ENCODE data around the gene FOXC1. TPM values are rescaled to one million over a fixed set of nuclear protein-coding genes. Genes with fewer than 3 reads are reported as not detected.

Gene FOXC1
- total RNA-seq, 4 donors from 2014 or later: 8.7 to 19.7 (median 16.8) TPM

GRCh38 chr6:1602049-1602713 lies 7.5 kb upstream of the FOXC1 start:
- Histone ChIP-seq H3K4me3 (no peak overlapping the region), H3K27ac (replicated peaks in 1 of 4) (no peak overlapping the region), H3K9me3 (no peaks in the 10 kb centered on the region), H3K27me3 (peaks cover 11 to 75% (median 31%) of the 10 kb centered on the region in 4 donors), H3K4me1 (peaks cover 16 to 25% (median 21%) of the 10 kb centered on the region in 4 donors), H3K36me3 (no peaks in the 10 kb centered on the region)
- 90% methylated on average over 10 of the region's 10 CpGs for WGBS
- intact Hi-C loops (cut with DNase I): loop anchor here (5.0 kb wide), 2 partner anchors 645 to 750 kb away; partner anchors contain the start of gene GMDS
- TF ChIP-seq, protein P1, sequence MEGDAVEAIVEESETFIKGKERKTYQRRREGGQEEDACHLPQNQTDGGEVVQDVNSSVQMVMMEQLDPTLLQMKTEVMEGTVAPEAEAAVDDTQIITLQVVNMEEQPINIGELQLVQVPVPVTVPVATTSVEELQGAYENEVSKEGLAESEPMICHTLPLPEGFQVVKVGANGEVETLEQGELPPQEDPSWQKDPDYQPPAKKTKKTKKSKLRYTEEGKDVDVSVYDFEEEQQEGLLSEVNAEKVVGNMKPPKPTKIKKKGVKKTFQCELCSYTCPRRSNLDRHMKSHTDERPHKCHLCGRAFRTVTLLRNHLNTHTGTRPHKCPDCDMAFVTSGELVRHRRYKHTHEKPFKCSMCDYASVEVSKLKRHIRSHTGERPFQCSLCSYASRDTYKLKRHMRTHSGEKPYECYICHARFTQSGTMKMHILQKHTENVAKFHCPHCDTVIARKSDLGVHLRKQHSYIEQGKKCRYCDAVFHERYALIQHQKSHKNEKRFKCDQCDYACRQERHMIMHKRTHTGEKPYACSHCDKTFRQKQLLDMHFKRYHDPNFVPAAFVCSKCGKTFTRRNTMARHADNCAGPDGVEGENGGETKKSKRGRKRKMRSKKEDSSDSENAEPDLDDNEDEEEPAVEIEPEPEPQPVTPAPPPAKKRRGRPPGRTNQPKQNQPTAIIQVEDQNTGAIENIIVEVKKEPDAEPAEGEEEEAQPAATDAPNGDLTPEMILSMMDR (IDR thresholded peaks at IDR 0.05): no peak
- TF ChIP-seq POLR2A (IDR thresholded peaks at IDR 0.05; ENCODE audit: low read depth): no peak
- TF ChIP-seq EP300 (IDR thresholded peaks at IDR 0.05): no peak
- TF ChIP-seq POLR2AphosphoS5 (IDR thresholded peaks at IDR 0.05): no peak
- DNase-seq (ENCODE audit: extremely low spot score): no peak

DNA sequence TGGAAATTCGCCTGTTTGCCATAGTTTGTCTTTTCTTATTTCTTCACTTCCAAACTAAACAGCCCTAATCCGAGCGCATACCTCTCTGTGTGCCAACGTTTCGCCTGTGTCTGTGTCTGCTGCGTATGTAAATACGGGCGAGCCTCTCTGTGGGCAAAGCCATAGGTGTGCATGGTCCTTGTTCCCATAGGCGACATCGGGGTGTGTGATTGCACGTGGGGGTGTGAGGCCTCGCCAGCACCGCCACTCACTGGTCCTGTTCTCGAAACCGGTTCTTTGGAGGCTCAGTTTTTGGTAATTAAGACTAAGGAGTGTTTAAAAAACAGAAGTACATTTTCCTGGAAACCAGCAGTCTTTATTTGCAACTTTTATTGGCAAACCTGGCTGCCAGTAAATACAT lies 6.0 kb upstream of the FOXC1 start:
- Histone ChIP-seq H3K27ac (replicated peaks in 1 of 4) (no peak overlapping the region), H3K4me3 (peak overlapping the region in 3 of 4 donors; percentile 58 to 68 (median 61)), H3K36me3 (no peaks in the 10 kb centered on the region), H3K9me3 (no peaks in the 10 kb centered on the region), H3K27me3 (peaks cover 11 to 88% (median 39%) of the 10 kb centered on the region in 4 donors), H3K4me1 (peaks cover 20 to 38% (median 31%) of the 10 kb centered on the region in 4 donors)
- intact Hi-C loops (cut with DNase I): loop anchor here (2.0 to 5.0 kb wide), 5 partner anchors 501 to 845 kb away; partner anchors contain the start of gene GMDS
- TF ChIP-seq EP300 (IDR thresholded peaks at IDR 0.05): no peak
- TF ChIP-seq POLR2AphosphoS5 (IDR thresholded peaks at IDR 0.05): no peak
- TF ChIP-seq, protein P1 (IDR thresholded peaks at IDR 0.05): no peak
- no peak for TF ChIP-seq POLR2A (IDR thresholded peaks at IDR 0.05; ENCODE audit: low read depth)
- WGBS: 83% methylated on average over 15 of the region's 15 CpGs
- no peak for DNase-seq (ENCODE audit: extremely low spot score)

DNA sequence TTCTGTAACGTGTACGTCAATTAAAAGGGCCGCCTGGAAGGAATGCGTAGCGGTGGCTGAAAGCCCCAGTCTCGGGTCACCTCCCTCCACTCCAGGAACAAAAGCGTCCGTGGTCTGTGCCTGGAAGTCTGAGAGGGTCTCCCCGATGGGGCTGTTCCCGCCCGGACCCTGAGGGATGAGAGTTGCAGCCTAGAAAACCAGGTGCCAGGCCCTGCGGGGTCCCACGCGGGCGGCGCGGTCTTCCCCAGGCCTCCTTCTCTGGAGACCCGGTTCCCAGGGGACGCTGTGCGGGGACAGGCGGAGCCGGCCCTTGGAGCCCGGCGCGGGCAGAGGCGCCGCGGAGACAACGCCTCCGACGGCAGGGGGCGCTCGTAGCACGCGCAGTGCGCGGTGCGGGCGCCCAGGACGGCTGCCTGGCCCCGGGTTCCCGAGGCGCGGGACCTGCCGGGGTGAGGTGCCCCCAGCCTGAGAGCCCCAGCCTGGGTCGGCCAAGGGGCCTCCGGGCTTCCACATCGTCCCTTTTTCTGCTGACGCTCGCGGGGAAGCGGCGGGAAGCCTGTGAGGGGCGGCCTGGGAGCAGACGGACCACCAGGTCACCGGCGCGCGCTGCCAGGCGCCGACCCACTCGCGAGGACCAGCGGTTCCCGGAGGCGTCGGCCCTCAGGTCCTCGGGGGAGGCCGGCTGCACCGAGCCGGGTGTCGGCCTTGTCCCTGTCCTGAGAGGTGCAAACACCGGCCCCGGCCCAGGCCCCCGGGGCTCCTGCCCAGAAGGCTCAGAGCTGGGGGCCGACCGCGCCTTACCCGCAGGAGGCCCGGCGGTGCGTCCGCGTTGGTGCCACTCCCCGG lies 5.3 kb upstream of the FOXC1 start:
- no peak overlapping the region for H3K27ac ChIP-seq (replicated peaks in 1 of 4)
- H3K4me3 ChIP-seq: peak overlapping the region; percentile 57 to 68 (median 60)
- intact Hi-C loops (cut with DNase I): loop anchor here (2.0 to 5.0 kb wide), 6 partner anchors 500 to 1088 kb away; partner anchors contain the start of gene GMDS
- TF ChIP-seq, protein P1 (IDR thresholded peaks at IDR 0.05): peak; percentile 86 to 97 (median 95)
- TF ChIP-seq EP300 (IDR thresholded peaks at IDR 0.05): no peak
- no peak for TF ChIP-seq POLR2A (IDR thresholded peaks at IDR 0.05; ENCODE audit: low read depth)
- TF ChIP-seq POLR2AphosphoS5 (IDR thresholded peaks at IDR 0.05): no peak
- no peaks in the 10 kb centered on the region for H3K36me3 ChIP-seq
- DNase-seq (ENCODE audit: extremely low spot score): no peak
- H3K27me3 ChIP-seq: peaks cover 11 to 88% (median 39%) of the 10 kb centered on the region in 4 donors
- 5% methylated on average over 24 of the region's 85 CpGs for WGBS
- H3K9me3 ChIP-seq: no peaks in the 10 kb centered on the region
- H3K4me1 ChIP-seq: peaks cover 21 to 45% (median 38%) of the 10 kb centered on the region in 4 donors

DNA sequence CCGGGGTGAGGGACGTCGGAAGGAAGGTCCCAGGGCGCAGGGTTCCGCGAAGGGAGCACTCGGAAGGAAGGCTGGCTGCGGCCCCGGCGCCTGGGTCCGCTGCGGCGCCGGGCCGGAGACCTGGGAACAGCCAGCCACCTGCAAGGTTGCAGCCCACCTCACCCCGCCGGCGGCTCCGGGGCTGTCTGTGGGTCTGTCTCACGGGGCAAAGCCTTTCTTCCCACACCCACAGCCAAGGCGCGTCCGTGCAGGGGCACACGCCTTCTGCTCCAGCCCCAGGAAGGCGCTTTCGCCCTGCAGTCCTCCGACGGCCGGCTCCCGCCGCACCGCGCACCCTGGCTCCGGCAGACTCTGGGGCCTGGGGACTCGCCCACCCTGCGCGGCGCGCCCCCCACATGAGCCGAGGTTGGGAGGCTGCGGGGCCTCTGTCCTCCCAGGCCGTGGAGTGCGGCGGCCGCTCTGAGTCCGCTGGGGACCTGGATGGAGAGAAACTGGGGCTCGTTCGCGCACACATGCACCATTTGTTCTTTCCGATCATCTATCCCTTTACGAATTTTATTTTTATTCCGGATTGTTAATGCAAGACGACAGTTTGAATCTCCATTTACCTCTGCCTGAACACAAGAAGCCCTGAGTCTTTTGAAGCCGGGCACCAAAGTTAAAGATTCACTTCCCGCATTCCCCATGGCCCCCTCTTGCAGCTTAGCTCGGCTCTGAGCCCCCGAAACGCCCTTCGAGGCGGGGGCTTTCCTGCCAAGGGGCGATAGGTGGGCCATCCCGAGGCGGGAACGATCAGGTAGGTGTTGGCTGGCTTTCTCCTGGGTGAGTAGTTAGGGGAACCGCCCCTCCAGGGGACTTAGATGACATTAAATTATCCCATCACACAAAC lies 4.5 kb upstream of the FOXC1 start:
- Histone ChIP-seq H3K4me3 (peak overlapping the region; percentile 57 to 68 (median 60)), H3K36me3 (no peaks in the 10 kb centered on the region), H3K27ac (replicated peaks in 1 of 4) (no peak overlapping the region), H3K27me3 (peaks cover 11 to 88% (median 39%) of the 10 kb centered on the region in 4 donors), H3K9me3 (no peaks in the 10 kb centered on the region), H3K4me1 (peaks cover 21 to 45% (median 39%) of the 10 kb centered on the region in 4 donors)
- TF ChIP-seq POLR2A (IDR thresholded peaks at IDR 0.05; ENCODE audit: low read depth): no peak
- TF ChIP-seq EP300 (IDR thresholded peaks at IDR 0.05): no peak
- TF ChIP-seq, protein P1 (IDR thresholded peaks at IDR 0.05): no peak
- TF ChIP-seq POLR2AphosphoS5 (IDR thresholded peaks at IDR 0.05): no peak
- intact Hi-C loops (cut with DNase I): loop anchor here (2.0 to 5.0 kb wide), 4 partner anchors 500 to 1087 kb away; no protein-coding TSS in a partner anchor
- DNase-seq (ENCODE audit: extremely low spot score): no peak
- WGBS: 54% methylated on average over 26 of the region's 65 CpGs
